MM.1S (cell line): ENCODE measurements around the gene ST6GALNAC6.

Experiments
- EZH2 ChIP-seq: fragments of 300-600 bp; sonication (generic); optimal IDR thresholded peaks from 2 replicates; pipeline ENCODE3; 2017; ENCODE audit warnings: low read depth, mild to moderate bottlenecking, antibody characterized with exemption, low read length, mixed read lengths
- EZH2phosphoT487 ChIP-seq: fragments of 300-600 bp; sonication (generic); IDR thresholded peaks from 2 replicates; pipeline ENCODE4 v1.6.1; 2018; ENCODE audit warnings: antibody characterized with exemption, low read length
- TF ChIP-seq, protein P1 (sequence below): fragments of 300-600 bp; sonication (generic); IDR thresholded peaks from 2 replicates; pipeline ENCODE4 v1.5.1; 2016; ENCODE audit warnings: antibody characterized with exemption, low read length, mixed read lengths

DNA sequence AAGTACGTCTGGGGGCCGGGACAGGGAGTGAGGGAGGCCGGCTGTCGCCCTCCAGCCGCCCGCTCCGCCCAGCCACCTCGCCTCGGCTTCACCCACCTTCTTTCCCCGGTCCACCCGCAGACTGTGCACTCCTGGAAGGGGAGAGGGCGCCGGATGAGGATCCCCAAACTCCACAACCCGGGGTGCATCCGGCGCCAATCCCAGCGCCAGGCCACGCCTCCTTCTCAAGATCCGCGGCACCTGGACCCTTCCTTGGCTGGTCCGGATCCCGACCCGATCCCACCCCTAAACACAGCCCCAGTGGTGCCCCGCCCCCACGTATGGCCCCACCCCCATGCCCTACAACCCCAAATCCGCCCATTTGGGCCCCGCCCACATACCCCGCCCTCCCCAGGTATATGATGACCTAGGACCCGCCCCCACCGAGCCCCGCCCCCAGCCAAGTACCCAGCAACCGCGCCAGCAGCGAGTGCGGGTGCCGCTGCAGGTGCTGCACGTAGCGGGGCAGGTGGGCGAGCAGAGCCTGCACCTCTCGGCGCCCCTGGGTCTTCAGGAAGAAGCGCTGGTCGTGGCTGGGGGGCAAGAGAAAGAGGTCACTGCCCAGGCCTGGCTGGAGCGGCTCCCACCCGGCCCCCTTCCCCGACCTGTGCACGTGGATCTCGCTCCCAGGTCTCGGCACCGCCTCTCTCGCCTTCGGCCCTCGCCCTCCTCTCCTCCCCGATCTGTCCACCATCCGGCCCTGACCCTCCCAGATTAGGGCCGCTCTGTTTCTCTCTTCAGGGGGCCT lies 28.0 kb upstream of the ST6GALNAC6 start:
- TF ChIP-seq, protein P1, sequence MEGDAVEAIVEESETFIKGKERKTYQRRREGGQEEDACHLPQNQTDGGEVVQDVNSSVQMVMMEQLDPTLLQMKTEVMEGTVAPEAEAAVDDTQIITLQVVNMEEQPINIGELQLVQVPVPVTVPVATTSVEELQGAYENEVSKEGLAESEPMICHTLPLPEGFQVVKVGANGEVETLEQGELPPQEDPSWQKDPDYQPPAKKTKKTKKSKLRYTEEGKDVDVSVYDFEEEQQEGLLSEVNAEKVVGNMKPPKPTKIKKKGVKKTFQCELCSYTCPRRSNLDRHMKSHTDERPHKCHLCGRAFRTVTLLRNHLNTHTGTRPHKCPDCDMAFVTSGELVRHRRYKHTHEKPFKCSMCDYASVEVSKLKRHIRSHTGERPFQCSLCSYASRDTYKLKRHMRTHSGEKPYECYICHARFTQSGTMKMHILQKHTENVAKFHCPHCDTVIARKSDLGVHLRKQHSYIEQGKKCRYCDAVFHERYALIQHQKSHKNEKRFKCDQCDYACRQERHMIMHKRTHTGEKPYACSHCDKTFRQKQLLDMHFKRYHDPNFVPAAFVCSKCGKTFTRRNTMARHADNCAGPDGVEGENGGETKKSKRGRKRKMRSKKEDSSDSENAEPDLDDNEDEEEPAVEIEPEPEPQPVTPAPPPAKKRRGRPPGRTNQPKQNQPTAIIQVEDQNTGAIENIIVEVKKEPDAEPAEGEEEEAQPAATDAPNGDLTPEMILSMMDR = no peak
- TF ChIP-seq EZH2 (no peak), EZH2phosphoT487 (no peak)
